A673 (cell line): ENCODE results near the gene GRIK3. TPM values are rescaled to one million over a fixed set of nuclear protein-coding genes. Genes with fewer than 3 reads are reported as not detected.

Experiments
- BruUV-seq: library from RNA; stranded (reverse); fragments of 400-500 nt; replicated peaks from 2 replicates; lab custom pipeline; 2021; lab: Mats Ljungman, UMichigan
- CTCF ChIA-PET: fragments of 300-600 bp; sonication (Branson Sonifier 250); formaldehyde crosslinking; loops from one replicate; lab custom pipeline; 2022; ENCODE audit warnings: antibody characterized with exemption; lab: Charles Lee
- POLR2A ChIA-PET: fragments of 300-600 bp; sonication (Branson Sonifier 250); formaldehyde crosslinking; loops from one replicate; lab custom pipeline; 2022; ENCODE audit warnings: antibody characterized with exemption; ENCODE audit not compliant: low non-redundant PET; lab: Charles Lee
- DNase-seq: peaks from one replicate; pipeline ENCODE4 v3.0.0-alpha.2; 2015; ENCODE audit warnings: low spot score
- H3K27ac ChIP-seq: fragments of 200-600 bp; sonication (generic); 2 replicates; pipeline ENCODE4 v1.5.1; 2016; ENCODE audit warnings: mixed run types, low read depth, mild to moderate bottlenecking, mixed read lengths, antibody characterized with exemption, low read length; ENCODE audit not compliant: poor library complexity, severe bottlenecking
- H3K27me3 ChIP-seq: fragments of 200-600 bp; sonication (generic); replicated peaks from 2 replicates; pipeline ENCODE4 v1.6.1; 2017; ENCODE audit warnings: mixed run types, low read depth, mild to moderate bottlenecking, mixed read lengths, antibody characterized with exemption, low read length; ENCODE audit not compliant: insufficient read depth, poor library complexity
- H3K36me3 ChIP-seq: fragments of 200-600 bp; sonication (generic); 2 replicates; pipeline ENCODE4 v1.6.1; 2016; ENCODE audit warnings: mixed run types, mild to moderate bottlenecking, mixed read lengths, antibody characterized with exemption, low read length; ENCODE audit not compliant: insufficient read depth, poor library complexity, severe bottlenecking
- H3K4me1 ChIP-seq: fragments of 200-600 bp; sonication (generic); 2 replicates; pipeline ENCODE4 v1.6.1; 2017; ENCODE audit warnings: mixed run types, mild to moderate bottlenecking, mixed read lengths, antibody characterized with exemption, low read length; ENCODE audit not compliant: insufficient read depth, poor library complexity, severe bottlenecking
- H3K4me3 ChIP-seq: fragments of 200-600 bp; sonication (generic); 2 replicates; pipeline ENCODE4 v1.5.1; 2016; ENCODE audit warnings: low read depth, mixed run types, mild to moderate bottlenecking, mixed read lengths, low read length; ENCODE audit not compliant: poor library complexity, severe bottlenecking
- H3K9me3 ChIP-seq: fragments of 200-600 bp; sonication (generic); 2 replicates; pipeline ENCODE4 v1.6.1; 2016; ENCODE audit warnings: mixed run types, low read depth, mild to moderate bottlenecking, mixed read lengths, antibody characterized with exemption, low read length; ENCODE audit not compliant: poor library complexity, severe bottlenecking
- CTCF ChIP-seq: fragments of 300-800, 200-600 bp; sonication (generic); conservative IDR thresholded peaks from 2 replicates; pipeline ENCODE4 v1.5.1; 2017; ENCODE audit warnings: low read depth, mild to moderate bottlenecking, antibody characterized with exemption, low read length, moderate library complexity, mixed read lengths
- EZH2 ChIP-seq: fragments of 200-600 bp; sonication (generic); IDR thresholded peaks from 2 replicates; pipeline ENCODE4 v1.6.1; 2017; ENCODE audit warnings: borderline replicate concordance, low read depth, mild to moderate bottlenecking, mixed read lengths, antibody characterized with exemption, low read length; ENCODE audit not compliant: poor library complexity, severe bottlenecking
- intact Hi-C: fragments of 100-400 bp; cut with micrococcal nuclease; formaldehyde crosslinking; loops from one replicate; pipeline ENCODE4 v1.10.0; 2022; ENCODE audit not compliant: unreplicated experiment
- total RNA-seq: library from RNA; stranded (reverse); gene quantifications from 2 replicates; pipeline ENCODE4 v1.2.3, GENCODE V29; 2021

The GRIK3 gene
- total RNA-seq, 1 experiment from 2014 or later: 0.17 TPM

- no peaks in the 10 kb centered on the region for H3K9me3 ChIP-seq
- no peak overlapping the region for H3K27ac ChIP-seq
- TF ChIP-seq CTCF (no peak), EZH2 (no peak)
- BruUV-seq: no TSS peak
- H3K27me3 ChIP-seq: no peaks in the 10 kb centered on the region
- H3K4me3 ChIP-seq: no peak overlapping the region
- H3K4me1 ChIP-seq: no peaks in the 10 kb centered on the region
- CTCF ChIA-PET: no interaction called here
- no peak for DNase-seq
- intact Hi-C loops: no loop called here
- no peaks in the 10 kb centered on the region for H3K36me3 ChIP-seq
- POLR2A ChIA-PET: no interaction called here
These were observed 22.0 kb upstream of the GRIK3 start for GRCh38 chr1:37056325-37056724.

GRCh38 chr1:37055631-37056030 is 21.3 kb upstream of the GRIK3 start:
- H3K27ac ChIP-seq: no peak overlapping the region
- no peaks in the 10 kb centered on the region for H3K4me1 ChIP-seq
- TF ChIP-seq CTCF (no peak), EZH2 (no peak)
- H3K36me3 ChIP-seq: no peaks in the 10 kb centered on the region
- ChIA-PET POLR2A (no interaction called here), CTCF (no interaction called here)
- intact Hi-C loops: no loop called here
- H3K27me3 ChIP-seq: no peaks in the 10 kb centered on the region
- no peaks in the 10 kb centered on the region for H3K9me3 ChIP-seq
- DNase-seq: no peak
- H3K4me3 ChIP-seq: no peak overlapping the region
- BruUV-seq: no TSS peak

DNA sequence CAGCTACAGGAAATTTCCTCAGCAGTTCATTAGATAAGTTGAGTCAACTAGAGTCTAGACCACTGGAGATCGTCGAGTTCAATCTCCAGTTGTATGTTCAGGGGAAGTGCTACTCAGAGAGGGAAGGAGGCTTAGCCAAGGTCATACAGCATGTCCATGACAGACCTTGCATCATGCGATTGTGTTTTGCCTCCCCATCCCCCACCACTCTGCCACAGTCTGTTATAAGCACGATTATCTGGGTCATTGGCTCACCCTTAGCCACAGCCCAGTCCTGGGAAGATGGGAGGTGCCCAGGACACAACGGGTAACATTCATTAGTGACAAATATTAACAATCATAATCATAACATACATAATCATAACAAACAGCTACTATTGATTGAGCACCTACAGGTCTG is 18.9 kb upstream of the GRIK3 start:
- no TSS peak for BruUV-seq
- no peak overlapping the region for H3K27ac ChIP-seq
- H3K36me3 ChIP-seq: no peaks in the 10 kb centered on the region
- intact Hi-C loops: no loop called here
- DNase-seq: no peak
- ChIA-PET CTCF (no interaction called here), POLR2A (no interaction called here)
- TF ChIP-seq CTCF: no peak
- no peak for TF ChIP-seq EZH2
- no peaks in the 10 kb centered on the region for H3K27me3 ChIP-seq
- no peaks in the 10 kb centered on the region for H3K4me1 ChIP-seq
- no peaks in the 10 kb centered on the region for H3K9me3 ChIP-seq
- H3K4me3 ChIP-seq: no peak overlapping the region
